ENCODE measurements around the gene TTC34.

The TTC34 gene

DNA sequence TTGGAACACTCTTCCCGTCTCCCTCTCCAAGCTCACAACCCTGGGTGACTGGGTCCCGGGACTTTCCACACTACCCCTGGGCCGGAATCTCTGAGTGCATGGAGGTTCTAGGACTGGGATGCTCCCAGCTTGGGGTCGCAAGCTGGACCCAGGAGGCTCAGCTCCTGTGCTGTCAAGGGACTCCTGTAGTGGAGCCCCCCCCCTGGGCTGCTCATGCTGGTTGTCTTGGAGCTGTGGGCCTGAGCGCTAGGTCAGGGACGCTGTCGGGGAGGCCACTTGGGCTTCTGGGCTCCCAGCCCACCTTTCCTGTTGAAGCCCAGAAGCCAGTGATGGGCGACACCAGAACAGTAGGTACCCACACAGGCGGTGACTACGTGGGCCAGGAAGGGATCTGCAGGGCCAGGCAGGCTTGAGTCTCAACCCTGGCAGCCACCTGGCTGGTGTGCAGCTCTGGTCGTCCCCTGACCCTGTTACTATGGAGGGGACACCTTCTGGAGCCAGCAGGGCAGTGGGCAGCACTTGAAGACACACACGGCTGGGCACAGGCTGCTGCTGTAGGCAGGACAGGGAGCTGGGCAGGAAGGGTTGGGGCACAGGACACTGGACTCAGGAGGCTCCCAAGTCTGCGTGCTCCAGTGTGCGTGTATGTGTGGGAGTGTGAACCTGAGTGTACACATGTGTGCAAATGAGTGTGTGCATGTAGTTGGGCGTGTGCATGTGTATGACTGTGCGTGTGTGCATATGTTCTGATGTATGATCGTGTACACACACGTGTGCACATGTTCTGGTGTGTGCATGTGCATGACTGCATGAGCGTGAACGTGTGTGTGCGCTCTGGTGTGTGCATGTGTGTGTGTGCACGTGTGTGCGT lies 171.6 kb downstream of the TTC34 start:
- H3K4me2 ChIP-seq (ENCODE audit: low read length): no peak overlapping the region
- TF ChIP-seq, protein P1, sequence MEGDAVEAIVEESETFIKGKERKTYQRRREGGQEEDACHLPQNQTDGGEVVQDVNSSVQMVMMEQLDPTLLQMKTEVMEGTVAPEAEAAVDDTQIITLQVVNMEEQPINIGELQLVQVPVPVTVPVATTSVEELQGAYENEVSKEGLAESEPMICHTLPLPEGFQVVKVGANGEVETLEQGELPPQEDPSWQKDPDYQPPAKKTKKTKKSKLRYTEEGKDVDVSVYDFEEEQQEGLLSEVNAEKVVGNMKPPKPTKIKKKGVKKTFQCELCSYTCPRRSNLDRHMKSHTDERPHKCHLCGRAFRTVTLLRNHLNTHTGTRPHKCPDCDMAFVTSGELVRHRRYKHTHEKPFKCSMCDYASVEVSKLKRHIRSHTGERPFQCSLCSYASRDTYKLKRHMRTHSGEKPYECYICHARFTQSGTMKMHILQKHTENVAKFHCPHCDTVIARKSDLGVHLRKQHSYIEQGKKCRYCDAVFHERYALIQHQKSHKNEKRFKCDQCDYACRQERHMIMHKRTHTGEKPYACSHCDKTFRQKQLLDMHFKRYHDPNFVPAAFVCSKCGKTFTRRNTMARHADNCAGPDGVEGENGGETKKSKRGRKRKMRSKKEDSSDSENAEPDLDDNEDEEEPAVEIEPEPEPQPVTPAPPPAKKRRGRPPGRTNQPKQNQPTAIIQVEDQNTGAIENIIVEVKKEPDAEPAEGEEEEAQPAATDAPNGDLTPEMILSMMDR (IDR thresholded peaks at IDR 0.05; ENCODE audit: low read length): no peak
- no peak for TF ChIP-seq EZH2 (IDR thresholded peaks at IDR 0.05; ENCODE audit: borderline replicate concordance, low read length)
- H3K79me2 ChIP-seq (ENCODE audit: insufficient read depth, low read length): no peaks in the 10 kb centered on the region
- no peaks in the 10 kb centered on the region for H3K4me1 ChIP-seq (ENCODE audit: insufficient read depth, low read length, severe bottlenecking)
- no peak overlapping the region for H3K9ac ChIP-seq (ENCODE audit: low read length)
- no peak overlapping the region for H3K4me3 ChIP-seq (ENCODE audit: low read depth, low read length, poor library complexity, severe bottlenecking)
- no peaks in the 10 kb centered on the region for H3K27me3 ChIP-seq (ENCODE audit: insufficient read depth, low read length)
- no peaks in the 10 kb centered on the region for H4K20me1 ChIP-seq (ENCODE audit: insufficient read depth, low read length)
- no peaks in the 10 kb centered on the region for H3K9me3 ChIP-seq (ENCODE audit: low read length)
- no peak overlapping the region for H3K27ac ChIP-seq (ENCODE audit: low read depth, low read length, poor library complexity, severe bottlenecking)
- H3F3A ChIP-seq (ENCODE audit: insufficient read depth, low read length): no peaks in the 10 kb centered on the region
- no peaks in the 10 kb centered on the region for H3K36me3 ChIP-seq (ENCODE audit: insufficient read depth, low read length)
- no peak overlapping the region for H2AFZ ChIP-seq (ENCODE audit: low read length)
- no peaks in the 10 kb centered on the region for H3K9me2 ChIP-seq (ENCODE audit: low read depth, low read length)

DNA sequence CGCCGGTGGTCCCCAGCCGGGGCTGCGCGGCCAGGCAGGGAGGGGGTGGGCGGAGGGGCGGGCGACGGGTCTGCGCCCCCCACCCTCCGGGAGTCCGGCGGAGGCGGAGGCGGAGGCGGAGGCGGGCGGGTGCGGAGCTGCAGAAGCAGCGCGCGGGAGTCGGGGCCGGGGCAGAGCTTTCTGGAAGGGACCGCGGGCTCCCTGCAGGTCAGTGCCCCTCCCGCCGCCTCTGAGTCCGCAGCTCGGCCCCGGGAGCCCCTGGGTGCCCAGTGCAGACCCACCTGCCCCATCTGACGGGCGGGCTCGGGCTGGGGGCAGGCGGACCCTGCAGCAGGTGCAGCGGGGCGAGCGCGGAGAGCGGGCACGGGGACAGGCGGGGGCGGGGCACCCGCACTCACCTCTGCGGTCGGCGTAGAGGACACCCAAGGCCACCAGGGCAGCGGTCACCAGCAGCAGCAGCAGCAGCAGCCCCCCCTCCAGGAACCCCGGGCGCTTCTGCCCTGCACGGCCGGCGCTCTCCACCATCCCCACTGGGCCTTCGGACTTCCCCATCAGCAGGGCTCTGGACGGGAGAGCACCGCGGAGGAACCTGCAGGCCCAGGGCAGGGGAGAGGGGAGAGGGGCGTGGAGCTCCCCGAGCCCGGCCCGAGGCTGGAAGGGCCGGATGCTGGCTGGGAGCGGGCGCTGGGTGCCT lies 172.4 kb downstream of the TTC34 start:
- Histone ChIP-seq H3K79me2 (ENCODE audit: insufficient read depth, low read length) (no peaks in the 10 kb centered on the region), H3K4me1 (ENCODE audit: insufficient read depth, low read length, severe bottlenecking) (no peaks in the 10 kb centered on the region), H2AFZ (ENCODE audit: low read length) (no peak overlapping the region), H3F3A (ENCODE audit: insufficient read depth, low read length) (no peaks in the 10 kb centered on the region), H3K27me3 (ENCODE audit: insufficient read depth, low read length) (no peaks in the 10 kb centered on the region), H3K4me2 (ENCODE audit: low read length) (no peak overlapping the region), H4K20me1 (ENCODE audit: insufficient read depth, low read length) (no peaks in the 10 kb centered on the region), H3K4me3 (ENCODE audit: low read depth, low read length, poor library complexity, severe bottlenecking) (no peak overlapping the region), H3K9me2 (ENCODE audit: low read depth, low read length) (no peaks in the 10 kb centered on the region), H3K36me3 (ENCODE audit: insufficient read depth, low read length) (no peaks in the 10 kb centered on the region), H3K27ac (ENCODE audit: low read depth, low read length, poor library complexity, severe bottlenecking) (no peak overlapping the region), H3K9ac (ENCODE audit: low read length) (no peak overlapping the region), H3K9me3 (ENCODE audit: low read length) (no peaks in the 10 kb centered on the region)
- no peak for TF ChIP-seq EZH2 (IDR thresholded peaks at IDR 0.05; ENCODE audit: borderline replicate concordance, low read length)
- TF ChIP-seq, protein P1 (IDR thresholded peaks at IDR 0.05; ENCODE audit: low read length): no peak

DNA sequence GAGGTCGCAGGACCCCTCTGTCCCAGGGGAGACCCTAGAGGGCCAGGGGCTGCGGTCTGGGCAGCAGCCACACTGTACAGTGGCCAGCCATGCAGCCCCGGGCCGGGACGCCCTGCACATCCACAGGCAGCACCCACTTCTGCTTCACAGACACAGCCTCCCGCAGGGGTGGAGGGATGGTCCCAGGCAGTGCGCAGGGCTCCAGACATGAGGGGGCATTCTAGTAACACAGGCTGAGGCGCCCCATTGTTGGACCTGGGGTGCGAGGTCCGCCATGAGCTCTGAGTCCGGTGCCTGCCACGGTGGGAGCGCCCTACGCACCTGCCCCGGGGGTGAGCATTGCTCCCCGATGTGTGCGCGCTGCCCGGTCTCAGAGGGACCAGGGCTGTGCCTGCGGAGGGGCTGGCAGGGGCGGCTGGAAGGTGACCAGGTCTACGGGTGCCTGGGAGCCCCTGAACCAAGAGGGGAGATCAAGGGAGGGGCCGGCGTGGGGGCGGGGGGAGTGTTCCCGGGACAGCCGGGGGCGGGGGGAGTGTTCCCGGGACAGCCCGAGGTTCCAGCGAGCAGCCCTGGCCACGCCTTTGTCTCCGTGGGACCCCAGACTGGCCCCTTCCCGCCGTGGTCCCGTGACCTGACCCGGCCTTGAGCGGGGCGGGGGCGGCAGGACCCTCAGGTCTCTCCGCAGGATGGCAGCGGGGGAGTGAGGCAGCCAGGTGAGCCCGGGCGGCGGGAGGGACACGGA lies 173.1 kb downstream of the TTC34 start:
- Histone ChIP-seq H3K9me2 (ENCODE audit: low read depth, low read length) (no peaks in the 10 kb centered on the region), H3F3A (ENCODE audit: insufficient read depth, low read length) (no peaks in the 10 kb centered on the region), H3K9me3 (ENCODE audit: low read length) (no peaks in the 10 kb centered on the region), H3K27me3 (ENCODE audit: insufficient read depth, low read length) (no peaks in the 10 kb centered on the region), H3K4me1 (ENCODE audit: insufficient read depth, low read length, severe bottlenecking) (no peaks in the 10 kb centered on the region), H2AFZ (ENCODE audit: low read length) (no peak overlapping the region), H3K4me3 (ENCODE audit: low read depth, low read length, poor library complexity, severe bottlenecking) (no peak overlapping the region), H3K27ac (ENCODE audit: low read depth, low read length, poor library complexity, severe bottlenecking) (no peak overlapping the region), H3K79me2 (ENCODE audit: insufficient read depth, low read length) (no peaks in the 10 kb centered on the region), H3K36me3 (ENCODE audit: insufficient read depth, low read length) (no peaks in the 10 kb centered on the region), H4K20me1 (ENCODE audit: insufficient read depth, low read length) (no peaks in the 10 kb centered on the region), H3K4me2 (ENCODE audit: low read length) (no peak overlapping the region), H3K9ac (ENCODE audit: low read length) (no peak overlapping the region)
- TF ChIP-seq, protein P1 (IDR thresholded peaks at IDR 0.05; ENCODE audit: low read length): no peak
- TF ChIP-seq EZH2 (IDR thresholded peaks at IDR 0.05; ENCODE audit: borderline replicate concordance, low read length): no peak
